OCI-M2 (cell line): ENCODE measurements around the gene RNF31.

Source experiments
- DNase-seq: peaks from one replicate; lab custom pipeline; 2025; ENCODE audit not compliant: unreplicated experiment; lab: John Stamatoyannopoulos, UW

The RNF31 gene

DNA sequence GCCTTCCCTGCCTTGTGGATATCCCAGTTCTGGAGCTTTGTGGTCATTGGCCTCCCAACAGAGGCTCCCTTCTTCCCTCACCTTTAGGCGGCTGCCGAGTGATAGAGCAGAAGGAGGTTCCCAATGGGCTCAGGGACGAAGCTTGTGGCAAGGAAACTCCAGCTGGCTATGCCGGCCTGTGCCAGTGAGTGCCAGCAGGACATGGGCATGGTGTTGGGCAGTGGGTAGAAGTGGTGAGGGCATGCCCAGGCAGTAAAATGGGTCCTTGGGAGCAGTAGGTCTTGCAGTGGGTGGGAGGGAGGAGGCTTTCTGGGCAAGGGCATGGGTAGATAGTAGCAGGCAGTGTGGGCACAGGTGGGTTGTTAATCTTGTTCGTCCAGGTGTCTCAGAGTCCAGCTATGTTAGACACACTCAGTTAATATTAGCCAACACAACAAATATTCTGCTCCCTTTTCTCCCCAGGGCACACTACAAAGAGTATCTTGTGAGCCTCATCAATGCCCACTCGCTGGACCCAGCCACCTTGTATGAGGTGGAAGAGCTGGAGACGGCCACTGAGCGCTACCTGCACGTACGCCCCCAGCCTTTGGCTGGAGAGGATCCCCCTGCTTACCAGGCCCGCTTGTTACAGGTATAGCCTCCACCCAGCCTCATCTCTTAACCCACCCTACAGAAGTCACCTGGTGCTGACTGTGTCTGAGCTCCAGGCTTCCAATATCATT, 12.6 kb downstream of the RNF31 start:
- no peak for DNase-seq

DNA sequence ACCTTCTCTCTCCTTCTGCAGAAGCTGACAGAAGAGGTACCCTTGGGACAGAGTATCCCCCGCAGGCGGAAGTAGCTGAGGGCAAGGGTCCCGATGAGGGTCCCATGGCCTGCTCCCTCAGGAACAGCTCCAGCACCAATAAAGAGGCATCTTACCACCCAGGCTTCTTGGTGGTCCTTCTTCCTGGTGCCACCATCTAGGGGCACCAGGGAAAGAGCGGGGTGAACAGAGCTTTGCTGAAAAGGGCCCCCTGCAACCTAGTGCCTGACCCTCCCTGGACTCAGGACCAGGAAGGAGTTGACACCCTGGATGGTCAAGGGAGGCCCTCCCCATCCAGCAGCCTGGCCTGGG, 13.2 kb downstream of the RNF31 start:
- no peak for DNase-seq

DNA sequence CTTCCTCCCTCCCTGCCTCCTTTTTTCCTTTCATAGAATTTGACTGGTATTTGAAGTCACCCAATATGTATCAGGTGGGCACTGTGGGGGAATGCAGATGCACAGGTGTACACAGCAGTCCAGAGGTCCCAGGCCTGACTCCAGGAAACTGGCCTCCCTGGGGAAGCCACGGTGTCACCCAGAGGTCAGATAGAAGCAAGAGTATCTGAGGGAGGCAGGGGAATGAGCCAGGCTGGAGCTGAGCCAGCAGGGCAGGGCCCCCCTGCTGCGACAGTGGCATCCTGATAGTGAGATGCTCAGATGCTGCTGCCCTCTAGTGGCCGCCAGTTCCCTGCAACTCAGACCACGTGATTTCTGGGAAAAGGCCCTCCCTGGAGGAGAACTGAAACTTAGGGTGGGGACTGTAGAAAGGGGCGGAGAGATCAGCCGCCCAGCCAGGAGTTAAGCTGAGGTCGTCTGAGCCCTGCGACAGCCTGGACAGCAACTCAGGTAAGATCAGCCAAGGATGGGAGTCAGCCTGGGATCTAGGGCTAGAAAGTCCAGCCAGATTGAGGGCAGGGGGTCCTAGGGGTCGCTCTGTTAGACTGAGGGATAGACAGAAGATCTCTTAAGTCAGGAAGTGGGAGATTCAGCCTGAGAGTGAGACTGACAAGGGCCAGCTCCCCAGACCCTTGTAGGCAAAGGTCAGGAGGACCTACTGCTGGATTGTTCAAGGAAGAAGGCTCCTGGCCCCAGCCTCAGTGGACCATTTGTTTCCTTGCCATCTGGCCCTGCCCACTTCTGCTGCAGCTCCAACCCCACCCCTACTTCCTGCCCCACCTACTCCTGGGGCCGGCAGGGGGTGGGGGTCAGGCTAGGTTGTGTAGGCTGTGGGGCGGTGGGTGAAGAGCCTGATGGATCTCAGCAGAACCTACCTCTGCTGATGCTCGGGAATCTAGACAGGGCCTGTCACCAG, 13.8 kb downstream of the RNF31 start, which contains the start of gene IRF9:
IRF9 (plus strand) TSS at position 416 of the 955 bp plus-strand sequence. CDS start 880 bp downstream, outside the sequence.
- DNase-seq: peak; percentile 90

DNA sequence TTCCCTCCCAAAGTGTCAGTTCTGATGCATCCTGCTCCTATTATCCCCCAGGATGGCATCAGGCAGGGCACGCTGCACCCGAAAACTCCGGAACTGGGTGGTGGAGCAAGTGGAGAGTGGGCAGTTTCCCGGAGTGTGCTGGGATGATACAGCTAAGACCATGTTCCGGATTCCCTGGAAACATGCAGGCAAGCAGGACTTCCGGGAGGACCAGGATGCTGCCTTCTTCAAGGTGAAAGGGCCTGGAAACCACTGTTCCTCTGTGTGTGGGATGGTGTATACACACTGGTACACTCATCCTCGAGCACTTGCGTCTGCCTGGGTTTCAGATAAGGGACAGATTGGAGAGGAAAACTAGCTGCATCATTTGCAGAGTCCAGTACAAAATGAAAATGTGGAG, 14.8 kb downstream of the RNF31 start:
- DNase-seq: no peak

DNA sequence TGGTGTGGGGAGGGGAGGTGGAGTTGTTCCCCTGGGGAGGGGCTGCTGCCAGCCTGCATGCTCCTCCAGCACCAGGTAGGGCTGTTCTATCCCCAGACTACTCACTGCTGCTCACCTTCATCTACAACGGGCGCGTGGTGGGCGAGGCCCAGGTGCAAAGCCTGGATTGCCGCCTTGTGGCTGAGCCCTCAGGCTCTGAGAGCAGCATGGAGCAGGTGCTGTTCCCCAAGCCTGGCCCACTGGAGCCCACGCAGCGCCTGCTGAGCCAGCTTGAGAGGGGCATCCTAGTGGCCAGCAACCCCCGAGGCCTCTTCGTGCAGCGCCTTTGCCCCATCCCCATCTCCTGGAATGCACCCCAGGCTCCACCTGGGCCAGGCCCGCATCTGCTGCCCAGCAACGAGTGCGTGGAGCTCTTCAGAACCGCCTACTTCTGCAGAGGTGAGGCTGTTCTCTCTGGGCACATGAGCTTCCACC, 17.3 kb downstream of the RNF31 start:
- DNase-seq: no peak

DNA sequence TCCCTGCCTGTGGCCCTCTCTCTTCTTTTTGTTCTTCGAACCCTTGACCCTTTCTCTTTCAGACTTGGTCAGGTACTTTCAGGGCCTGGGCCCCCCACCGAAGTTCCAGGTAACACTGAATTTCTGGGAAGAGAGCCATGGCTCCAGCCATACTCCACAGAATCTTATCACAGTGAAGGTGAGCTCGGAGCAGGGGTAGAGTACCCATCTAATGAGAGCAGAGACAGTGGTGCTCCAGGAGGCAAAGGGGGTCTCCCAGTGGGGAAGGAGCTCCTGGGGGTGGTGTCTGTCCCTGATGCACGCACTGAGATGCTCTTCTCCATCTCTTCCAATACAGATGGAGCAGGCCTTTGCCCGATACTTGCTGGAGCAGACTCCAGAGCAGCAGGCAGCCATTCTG, 18.5 kb downstream of the RNF31 start:
- DNase-seq: no peak

DNA sequence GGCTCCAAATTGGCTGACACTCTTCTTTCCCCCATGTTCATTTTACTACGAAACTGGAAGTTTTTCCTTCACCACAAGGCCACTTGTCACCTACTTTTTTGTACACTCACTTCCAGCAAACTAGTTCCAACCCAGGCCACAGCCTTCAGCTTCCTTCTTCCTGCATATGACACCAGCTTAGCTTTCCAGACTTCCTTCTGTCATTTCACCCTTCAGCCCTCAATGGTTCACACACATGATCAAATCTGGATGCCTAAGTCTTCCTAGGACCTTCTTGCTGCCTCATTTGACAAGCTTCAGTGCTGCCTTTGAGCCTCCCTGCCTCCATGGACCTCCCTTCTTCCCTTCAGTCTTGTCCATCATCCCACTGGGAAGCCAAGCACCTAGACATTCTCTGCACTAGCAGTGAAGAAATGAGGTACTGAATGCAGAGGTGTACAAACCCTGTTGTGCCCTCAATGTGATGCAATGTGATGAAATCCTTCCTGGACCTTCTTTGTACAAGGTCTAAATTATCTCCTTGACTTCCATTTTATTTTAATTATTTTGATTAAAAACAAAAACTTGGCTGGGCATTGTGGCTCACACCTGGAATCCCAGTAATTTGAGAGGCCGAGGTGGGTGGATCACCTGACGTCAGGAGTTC, 20.3 kb downstream of the RNF31 start:
- DNase-seq: no peak

DNA sequence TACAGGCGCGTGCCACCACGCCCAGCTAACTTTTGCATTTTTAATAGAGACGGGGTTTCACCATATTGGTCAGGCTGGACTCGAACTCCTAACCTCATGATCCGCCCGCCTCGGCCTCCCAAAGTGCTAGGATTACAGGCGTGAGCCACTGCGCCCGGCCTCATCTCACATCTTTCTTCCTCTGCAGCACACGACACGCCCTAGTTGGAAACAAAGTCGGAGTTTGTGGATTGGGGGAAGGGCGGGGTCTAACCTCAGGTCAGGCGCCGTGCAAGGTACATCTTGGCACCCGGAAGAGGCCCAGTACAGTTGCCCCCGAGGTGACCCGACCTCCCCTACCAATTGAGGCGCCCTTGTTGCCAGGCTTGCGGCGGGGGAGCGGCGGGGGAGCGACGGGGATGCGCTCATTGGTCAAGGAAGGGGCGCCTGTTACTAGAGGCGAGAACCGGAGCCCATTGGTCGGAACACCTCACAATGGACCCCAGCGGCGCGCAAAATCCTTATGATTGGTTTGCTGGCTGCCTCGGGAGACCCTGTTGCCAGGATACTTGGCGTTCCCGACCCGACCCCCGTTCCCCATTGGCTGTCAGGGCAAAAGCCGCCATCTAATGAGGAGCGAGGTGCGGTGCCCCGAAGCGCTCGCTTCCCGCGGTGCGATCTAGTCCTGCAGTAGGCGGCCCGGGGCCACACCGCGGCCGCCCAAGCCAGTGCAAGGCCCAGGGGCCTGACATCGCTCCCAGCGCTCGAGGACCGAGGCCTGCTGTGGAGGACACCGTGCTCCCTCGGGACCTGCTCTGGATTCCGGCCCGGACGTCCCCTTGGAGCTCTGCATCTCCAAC, 24.3 kb downstream of the RNF31 start, which contains the start of gene REC8:
REC8 (plus strand) TSS at position 659 of the 839 bp plus-strand sequence. CDS start 473 bp downstream, outside the sequence.
- DNase-seq: no peak

DNA sequence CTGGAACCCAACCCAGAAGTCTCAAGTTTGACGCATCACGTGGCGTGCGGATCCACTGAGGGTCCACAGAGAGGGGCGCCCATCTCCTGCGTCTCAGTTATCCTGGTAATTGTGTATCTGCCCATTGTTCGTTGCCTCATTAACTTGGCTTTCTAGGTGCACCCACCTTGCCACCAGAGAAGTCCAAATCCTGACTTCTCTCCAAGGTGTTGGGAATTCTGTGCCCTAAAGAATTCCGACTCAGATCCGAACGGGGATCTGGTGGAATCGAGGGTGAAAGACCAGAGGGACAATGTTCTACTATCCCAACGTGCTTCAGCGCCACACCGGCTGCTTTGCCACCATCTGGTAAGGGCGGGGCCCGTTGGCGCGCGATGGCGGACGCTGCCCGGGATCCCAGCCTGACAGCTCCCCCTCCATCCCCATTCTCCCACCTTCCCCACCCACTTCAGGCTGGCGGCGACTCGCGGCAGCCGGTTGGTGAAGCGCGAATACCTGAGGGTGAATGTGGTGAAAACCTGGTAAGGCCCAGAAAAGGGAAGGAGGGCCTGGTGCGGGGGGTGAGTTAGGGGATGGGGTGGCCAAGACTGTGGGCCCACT, 25.1 kb downstream of the RNF31 start:
- no peak for DNase-seq

DNA sequence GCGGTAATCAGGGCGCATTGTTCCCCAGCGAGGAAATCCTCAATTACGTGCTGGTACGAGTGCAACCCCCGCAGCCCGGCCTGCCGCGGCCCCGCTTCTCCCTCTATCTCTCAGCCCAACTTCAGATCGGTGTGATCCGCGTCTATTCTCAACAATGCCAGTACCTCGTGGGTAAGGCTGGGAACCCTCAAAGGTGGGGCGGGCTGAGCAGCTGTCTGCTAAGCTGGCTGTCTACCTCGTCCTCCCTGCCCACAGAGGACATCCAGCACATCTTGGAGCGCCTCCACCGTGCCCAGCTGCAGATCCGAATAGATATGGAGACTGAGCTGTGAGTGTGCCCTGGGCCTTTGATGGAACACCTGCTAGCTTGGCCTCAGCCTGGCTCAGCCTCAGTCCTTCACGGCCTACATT, 25.6 kb downstream of the RNF31 start:
- no peak for DNase-seq

DNA sequence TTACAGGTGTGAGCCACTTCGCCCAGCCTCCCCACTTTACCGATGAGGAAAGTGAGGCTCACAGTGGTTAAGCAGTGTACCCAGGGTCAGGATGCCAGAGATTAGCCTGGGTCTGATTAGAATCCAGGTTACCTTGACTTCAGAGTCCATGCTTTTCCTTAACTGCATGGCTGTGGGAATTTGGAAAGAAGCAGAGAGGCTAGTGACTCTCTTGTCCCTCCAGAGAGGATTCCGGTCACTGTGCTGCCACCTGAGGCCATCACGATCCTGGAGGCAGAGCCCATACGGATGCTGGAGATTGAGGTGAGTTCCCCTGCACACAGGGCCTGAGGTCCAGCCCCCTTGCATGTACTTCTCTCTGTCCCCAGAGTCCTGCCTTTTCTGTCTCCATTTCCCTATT, 29.3 kb downstream of the RNF31 start:
- no peak for DNase-seq

DNA sequence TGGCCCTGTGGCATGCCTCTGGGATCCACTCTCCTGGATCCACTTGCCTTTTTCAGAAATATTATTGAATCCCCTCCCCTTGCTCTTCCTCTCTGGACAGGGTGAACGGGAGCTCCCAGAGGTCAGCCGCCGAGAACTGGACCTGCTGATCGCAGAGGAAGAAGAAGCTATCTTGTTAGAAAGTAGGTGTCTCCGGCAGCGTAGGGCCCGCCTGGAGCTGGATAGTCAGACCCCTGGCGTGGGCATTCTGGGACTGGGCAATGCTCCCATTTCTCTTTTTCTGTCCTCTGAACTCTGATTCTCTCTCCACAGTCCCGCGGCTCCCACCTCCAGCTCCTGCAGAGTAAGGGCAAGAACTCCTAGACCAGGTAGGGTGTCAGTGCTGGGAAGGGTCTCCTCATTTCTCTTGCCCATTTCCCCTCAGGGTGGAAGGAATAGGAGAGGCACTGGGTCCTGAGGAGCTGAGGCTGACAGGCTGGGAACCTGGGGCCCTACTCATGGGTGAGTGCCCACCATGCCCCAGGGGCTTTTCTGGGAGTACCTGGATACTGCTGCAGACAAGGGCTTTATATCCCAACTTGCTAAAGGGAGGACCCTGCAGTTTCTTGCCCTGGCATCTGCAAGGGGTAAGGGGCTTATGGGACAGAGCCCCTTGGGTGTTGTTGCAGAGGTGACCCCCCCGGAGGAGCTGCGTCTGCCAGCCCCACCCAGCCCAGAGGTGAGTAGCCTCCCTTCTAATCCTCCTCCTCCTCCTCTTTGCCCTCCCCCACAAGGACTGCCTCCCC, 29.9 kb downstream of the RNF31 start:
- DNase-seq: no peak

DNA sequence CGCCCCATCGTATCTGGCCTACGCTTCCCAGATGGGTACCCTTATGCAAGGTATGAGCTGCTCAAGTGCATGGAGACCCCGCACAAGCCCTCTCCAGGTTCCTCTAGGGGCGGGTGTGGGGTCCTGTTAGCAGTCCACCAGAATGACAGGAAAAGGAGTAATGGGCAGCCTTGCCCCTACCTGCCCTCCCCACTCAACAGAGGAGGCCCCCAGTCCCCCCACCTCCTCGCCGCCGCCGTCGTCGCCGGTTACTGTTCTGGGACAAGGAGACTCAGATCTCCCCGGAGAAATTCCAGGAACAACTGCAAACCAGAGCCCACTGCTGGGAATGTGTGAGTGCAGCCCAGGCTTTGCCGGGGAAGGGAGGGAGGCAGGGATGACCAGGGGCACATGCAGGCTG, 30.6 kb downstream of the RNF31 start:
- DNase-seq: no peak

DNA sequence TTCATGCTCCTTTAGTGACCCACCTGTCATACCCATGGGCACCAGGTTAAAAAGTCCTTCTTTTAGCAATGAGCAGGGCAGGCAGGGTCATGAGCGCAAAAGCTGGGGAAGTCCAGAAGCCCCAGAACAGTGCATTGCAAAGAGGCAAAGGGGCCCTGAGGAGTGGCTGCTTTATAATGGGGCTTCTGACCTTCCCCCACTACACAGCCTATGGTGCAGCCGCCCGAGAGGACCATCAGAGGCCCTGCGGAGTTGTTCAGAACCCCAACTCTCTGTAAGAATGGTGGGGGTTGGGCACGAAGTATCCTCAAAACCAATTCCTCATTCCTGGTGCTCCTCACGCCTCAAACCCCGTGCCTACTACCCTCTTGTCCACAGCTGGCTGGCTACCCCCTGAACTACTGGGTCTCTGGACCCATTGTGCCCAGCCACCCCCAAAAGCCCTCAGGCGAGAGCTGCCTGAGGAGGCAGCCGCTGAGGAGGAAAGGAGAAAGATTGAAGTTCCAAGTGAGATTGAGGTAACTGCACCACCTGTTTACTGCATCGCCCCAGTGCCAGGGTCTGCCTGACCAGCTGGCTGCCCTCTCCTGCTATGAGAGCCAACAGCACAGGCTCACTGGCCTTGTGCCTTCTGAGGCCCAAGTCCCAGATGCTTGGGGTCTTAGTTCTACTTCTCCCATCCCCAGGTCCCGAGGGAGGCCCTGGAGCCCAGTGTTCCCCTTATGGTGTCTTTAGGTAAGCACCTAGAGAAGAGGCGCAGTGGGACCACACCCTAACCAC, 31.3 kb downstream of the RNF31 start:
- DNase-seq: no peak

DNA sequence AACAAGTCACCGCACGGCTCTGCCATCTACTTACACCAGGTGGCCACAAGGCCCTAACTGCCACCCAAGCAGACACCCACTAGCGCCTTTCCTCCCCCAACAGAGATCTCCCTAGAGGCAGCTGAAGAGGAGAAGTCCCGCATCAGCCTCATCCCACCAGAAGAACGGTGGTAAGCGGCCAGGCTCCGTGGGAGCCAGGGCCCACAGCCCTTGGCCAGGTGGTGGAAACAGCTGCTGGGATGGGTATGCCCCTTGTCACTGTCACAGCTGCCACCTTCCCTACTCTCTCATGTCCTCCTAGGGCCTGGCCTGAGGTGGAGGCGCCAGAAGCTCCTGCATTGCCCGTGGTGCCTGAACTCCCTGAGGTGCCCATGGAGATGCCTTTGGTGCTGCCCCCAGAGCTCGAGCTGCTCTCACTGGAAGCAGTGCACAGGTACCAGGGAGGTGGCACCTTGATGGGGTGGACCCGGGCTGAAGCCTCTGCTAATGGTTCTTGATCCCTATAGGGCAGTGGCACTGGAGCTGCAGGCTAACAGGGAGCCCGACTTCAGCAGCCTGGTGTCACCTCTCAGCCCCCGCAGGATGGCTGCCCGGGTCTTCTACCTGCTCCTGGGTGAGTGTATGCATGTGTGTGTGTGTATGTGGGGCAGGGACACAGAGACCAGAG, 32.1 kb downstream of the RNF31 start:
- DNase-seq: no peak

DNA sequence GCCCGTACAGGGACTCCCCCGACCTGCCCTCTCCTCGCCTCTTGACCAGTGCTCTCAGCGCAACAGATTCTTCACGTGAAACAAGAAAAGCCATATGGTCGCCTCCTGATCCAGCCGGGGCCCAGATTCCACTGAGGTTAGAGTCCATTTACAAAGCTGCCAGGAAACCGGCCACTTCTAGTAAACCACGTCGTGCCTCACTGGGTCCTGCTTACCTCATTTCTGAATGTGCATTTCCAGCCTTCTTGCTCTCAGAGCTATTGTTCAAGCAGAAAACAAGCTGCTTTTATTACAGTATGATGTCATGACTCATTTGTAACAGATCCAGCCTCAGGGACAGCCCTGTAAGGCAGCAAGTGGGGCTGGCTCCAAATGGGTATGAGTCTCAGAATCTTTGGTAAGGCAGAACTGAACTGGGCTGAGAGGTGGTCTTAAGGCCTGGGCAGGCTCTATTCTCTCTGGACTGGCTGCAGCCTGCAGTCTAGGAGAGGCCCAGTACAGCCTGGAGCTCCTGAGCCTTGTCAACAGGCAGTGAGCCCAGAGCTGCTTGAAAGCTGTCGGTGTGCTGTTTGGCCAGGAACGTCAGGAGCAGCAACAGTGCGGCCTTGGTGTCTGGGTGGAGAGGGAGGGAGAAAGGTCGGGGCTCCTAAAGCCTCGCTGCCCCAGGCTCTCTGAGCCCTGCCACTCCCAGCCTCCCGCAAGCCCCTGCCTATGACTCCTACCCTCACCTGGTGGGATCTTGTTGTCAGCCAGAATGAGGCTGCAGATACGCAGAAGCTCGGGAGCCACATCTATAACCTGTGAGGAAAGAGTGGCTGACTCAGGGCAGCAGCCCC, 32.9 kb downstream of the RNF31 start:
- DNase-seq: no peak
